CD14-positive monocyte (primary cell): ENCODE measurements around the gene NHS. TPM values are rescaled to one million over a fixed set of nuclear protein-coding genes. Genes with fewer than 3 reads are reported as not detected.

ENCODE experiments used
- DNase-seq, 3 donors: peaks; one replicate each; pipeline ENCODE4 v3.0.0-alpha.2; 2011 to 2022
- H2AFZ ChIP-seq: 2 replicates; pipeline ENCODE4 v1.6.0; 2012; ENCODE audit warnings: mild to moderate bottlenecking, low read depth, low read length, inconsistent platforms; ENCODE audit not compliant: insufficient read depth, poor library complexity, severe bottlenecking
- H3K27ac ChIP-seq, 2 donors: 1 replicate in 1 of 2; 2 replicates in 1 of 2; pipeline ENCODE4 v1.5.1; 2012 to 2013; ENCODE audit warnings: low read length in 2 of 2, control low read depth in 1 of 2, inconsistent platforms in 1 of 2, low read depth in 1 of 2, mild to moderate bottlenecking in 1 of 2
- H3K27me3 ChIP-seq, 2 donors: one replicate each; pipeline versions ENCODE4 v1.6.0 to v1.6.1; 2011 to 2013; ENCODE audit warnings: low read length in 2 of 2; ENCODE audit not compliant: control insufficient read depth in 2 of 2, insufficient read depth in 2 of 2
- H3K36me3 ChIP-seq, 2 donors: replicated peaks in 1 of 2; 1 replicate in 1 of 2; 2 replicates in 1 of 2; pipeline versions ENCODE4 v1.5.1 to v1.6.1; 2012 to 2013; ENCODE audit warnings: low read length in 2 of 2, control low read depth in 1 of 2, inconsistent platforms in 1 of 2, mild to moderate bottlenecking in 1 of 2; ENCODE audit not compliant: insufficient read depth in 2 of 2, control insufficient read depth in 1 of 2
- H3K4me1 ChIP-seq, 2 donors: 1 replicate in 1 of 2; 2 replicates in 1 of 2; pipeline versions ENCODE4 v1.5.1 to v1.6.1; 2012 to 2013; ENCODE audit warnings: low read length in 2 of 2, control low read depth in 1 of 2, inconsistent platforms in 1 of 2, mild to moderate bottlenecking in 1 of 2, moderate library complexity in 1 of 2; ENCODE audit not compliant: insufficient read depth in 2 of 2, control insufficient read depth in 1 of 2
- H3K4me2 ChIP-seq: replicated peaks from 2 replicates; pipeline ENCODE3; 2012; ENCODE audit warnings: low read length, moderate library complexity, mild to moderate bottlenecking; ENCODE audit not compliant: poor library complexity, severe bottlenecking; ENCODE audit errors: extremely low read depth
- H3K4me3 ChIP-seq, 3 experiments: fragments of 200-600 bp in 1 of 3; sonication (generic) in 1 of 3; replicated peaks in 1 of 3; 1 replicate in 2 of 3; 2 replicates in 1 of 3; pipeline ENCODE4 v1.5.1; 2011 to 2013; ENCODE audit warnings: low read length in 3 of 3, mild to moderate bottlenecking in 3 of 3, control low read depth in 2 of 3, low read depth in 2 of 3, inconsistent platforms in 1 of 3, moderate library complexity in 1 of 3
- H3K79me2 ChIP-seq: 2 replicates; pipeline ENCODE4 v1.6.0; 2012; ENCODE audit warnings: mild to moderate bottlenecking, control low read depth, inconsistent platforms, low read length, moderate library complexity; ENCODE audit not compliant: insufficient read depth
- H3K9ac ChIP-seq: 2 replicates; pipeline ENCODE4 v1.6.0; 2017; ENCODE audit warnings: low read length, mild to moderate bottlenecking; ENCODE audit not compliant: insufficient read depth, poor library complexity, severe bottlenecking
- H3K9me3 ChIP-seq, 2 donors: replicated peaks in 1 of 2; 1 replicate in 1 of 2; 2 replicates in 1 of 2; pipeline versions ENCODE4 v1.5.1 to v1.6.1; 2012 to 2013; ENCODE audit warnings: low read length in 2 of 2, control low read depth in 1 of 2; ENCODE audit not compliant: control insufficient read depth in 1 of 2, insufficient read depth in 1 of 2
- H4K20me1 ChIP-seq: 2 replicates; pipeline ENCODE4 v1.6.0; 2012; ENCODE audit warnings: mild to moderate bottlenecking, low read length, control low read depth, moderate library complexity; ENCODE audit not compliant: insufficient read depth
- H3K27ac Mint-ChIP-seq, 7 donors: one replicate each; pipeline ENCODE4 v1.8.0; 2020; ENCODE audit warnings: mild to moderate bottlenecking in 7 of 7, mixed read lengths in 7 of 7, moderate library complexity in 6 of 7, inconsistent platforms in 2 of 7
- H3K27me3 Mint-ChIP-seq, 3 donors: one replicate each; pipeline ENCODE4 v1.8.0; 2021 to 2022; ENCODE audit warnings: low read depth in 3 of 3, mild to moderate bottlenecking in 3 of 3, mixed read lengths in 3 of 3, moderate library complexity in 3 of 3, inconsistent platforms in 1 of 3
- H3K36me3 Mint-ChIP-seq, 2 donors: one replicate each; pipeline ENCODE4 v1.8.0; 2020; ENCODE audit warnings: mixed read lengths in 2 of 2, inconsistent platforms in 1 of 2, mild to moderate bottlenecking in 1 of 2
- H3K4me1 Mint-ChIP-seq: one replicate; pipeline ENCODE4 v1.8.0; 2020; ENCODE audit warnings: mild to moderate bottlenecking, mixed read lengths
- H3K4me3 Mint-ChIP-seq, 2 donors: one replicate each; pipeline ENCODE4 v1.8.0; 2020; ENCODE audit warnings: mild to moderate bottlenecking in 2 of 2, mixed read lengths in 2 of 2, moderate library complexity in 1 of 2
- H3K9me3 Mint-ChIP-seq, 7 donors: one replicate each; pipeline ENCODE4 v1.8.0; 2020 to 2022; ENCODE audit warnings: mixed read lengths in 7 of 7, mild to moderate bottlenecking in 6 of 7, moderate library complexity in 6 of 7, inconsistent platforms in 2 of 7
- CTCF ChIP-seq: fragments of 200-600 bp; IDR thresholded peaks from one replicate; pipeline ENCODE4 v1.8.0; 2022; ENCODE audit warnings: antibody characterized with exemption, mild to moderate bottlenecking
- WGBS: methylation state at CpG from one replicate; pipeline ENCODE4 v1.1.5; 2013; ENCODE audit warnings: missing lambda C conversion rate; ENCODE audit not compliant: insufficient coverage; 5-methylcytosine and 5-hydroxymethylcytosine counted together
- intact Hi-C, 2 donors: fragments of 100-400 bp; cut with micrococcal nuclease; formaldehyde crosslinking; loops; one replicate each; pipeline versions ENCODE4 v1.15.0 to v1.15.1; 2023
- polyA plus RNA-seq, 3 donors: library from polyadenylated mRNA; depleted of rRNA in 1 of 3; unstranded in 2 of 3; stranded (reverse) in 1 of 3; fragments of 300-500 nt in 2 of 3; fragments of >200 nt in 1 of 3; fragmentation: Illumina TruSeq in 2 of 3; gene quantifications; 1 replicate in 2 of 3; 2 replicates in 1 of 3; pipeline ENCODE4 v1.2.3, GENCODE V29; 2012 to 2021

The NHS gene
- polyA plus RNA-seq, 3 donors = 0.86 to 1.8 (median 1.3) TPM

GRCh38 chrX:17373337-17373736 lies 1.7 kb upstream of the NHS start:
- Histone ChIP-seq H3K9me3 (peaks cover 0 to 16% of the 10 kb centered on the region in 2 donors), H3K36me3 (no peaks in the 10 kb centered on the region), H3K4me2 (no peak overlapping the region), H3K27ac (no peak overlapping the region), H3K27me3 (peaks cover 40 to 60% of the 10 kb centered on the region in 2 donors), H2AFZ (no peak overlapping the region), H3K79me2 (no peaks in the 10 kb centered on the region), H4K20me1 (no peaks in the 10 kb centered on the region), H3K4me1 (peaks cover 0 to 3% of the 10 kb centered on the region in 2 donors), H3K9ac (no peak overlapping the region), H3K4me3 (no peak overlapping the region)
- intact Hi-C loops = no loop called here
- Mint-ChIP-seq H3K4me1 (peaks cover 3% of the 10 kb centered on the region), H3K4me3 (peak overlapping the region in 1 of 2 donors; percentile 43), H3K9me3 (peaks cover 0 to 14% (median 5%) of the 10 kb centered on the region in 7 donors), H3K27ac (no peak overlapping the region), H3K36me3 (no peaks in the 10 kb centered on the region), H3K27me3 (peaks cover 51 to 68% (median 57%) of the 10 kb centered on the region in 3 donors)
- DNase-seq = no peak
- WGBS = no CpG with 5 or more reads among the region's 3 CpGs
- no peak for TF ChIP-seq CTCF

DNA sequence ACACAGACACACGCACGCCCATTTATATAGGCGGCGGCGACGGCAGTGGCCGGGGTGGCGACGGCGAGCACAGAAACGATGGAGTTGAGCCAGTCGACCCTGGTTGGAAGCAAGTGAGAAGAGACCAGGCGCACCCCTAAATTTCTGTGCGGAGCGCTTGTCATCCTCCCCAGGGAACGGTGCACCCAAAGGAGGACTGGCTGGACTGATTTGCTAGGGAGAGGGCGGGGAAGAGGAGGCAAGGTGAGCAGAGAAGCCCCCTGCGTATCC lies 302 bp downstream of the NHS start:
- H3K4me3 Mint-ChIP-seq = peak overlapping the region; percentile 45 to 79
- DNase-seq = no peak
- Histone ChIP-seq H3K9me3 (peaks cover 0 to 23% of the 10 kb centered on the region in 2 donors), H3K36me3 (no peaks in the 10 kb centered on the region), H3K27ac (no peak overlapping the region), H4K20me1 (no peaks in the 10 kb centered on the region), H3K4me1 (peaks cover 0 to 3% of the 10 kb centered on the region in 2 donors), H3K4me2 (peak overlapping the region; percentile 42), H3K9ac (no peak overlapping the region), H3K4me3 (peak overlapping the region in 2 of 3 experiments; percentile 3 to 38), H3K79me2 (no peaks in the 10 kb centered on the region), H3K27me3 (peaks cover 41 to 64% of the 10 kb centered on the region in 2 donors), H2AFZ (no peak overlapping the region)
- H3K9me3 Mint-ChIP-seq = peaks cover 0 to 16% (median 7%) of the 10 kb centered on the region in 7 donors
- 0% methylated on average over 6 of the region's 18 CpGs for WGBS
- no peak overlapping the region for H3K27ac Mint-ChIP-seq
- H3K4me1 Mint-ChIP-seq = peaks cover 3% of the 10 kb centered on the region
- H3K36me3 Mint-ChIP-seq = no peaks in the 10 kb centered on the region
- no peak for TF ChIP-seq CTCF
- peaks cover 60 to 83% (median 63%) of the 10 kb centered on the region in 3 donors for H3K27me3 Mint-ChIP-seq
- intact Hi-C loops = no loop called here
